Inflammatory macrophage treated with lipopolysaccharide for 4 hours (primary cell): ENCODE data around the gene BTBD10.
A peak's percentile ranks its signal among the peaks of the same experiment; 100 is the strongest.

ENCODE experiments used
- DNase-seq: peaks from one replicate; pipeline ENCODE4 v3.0.0-alpha.2; 2020

Gene BTBD10

DNA sequence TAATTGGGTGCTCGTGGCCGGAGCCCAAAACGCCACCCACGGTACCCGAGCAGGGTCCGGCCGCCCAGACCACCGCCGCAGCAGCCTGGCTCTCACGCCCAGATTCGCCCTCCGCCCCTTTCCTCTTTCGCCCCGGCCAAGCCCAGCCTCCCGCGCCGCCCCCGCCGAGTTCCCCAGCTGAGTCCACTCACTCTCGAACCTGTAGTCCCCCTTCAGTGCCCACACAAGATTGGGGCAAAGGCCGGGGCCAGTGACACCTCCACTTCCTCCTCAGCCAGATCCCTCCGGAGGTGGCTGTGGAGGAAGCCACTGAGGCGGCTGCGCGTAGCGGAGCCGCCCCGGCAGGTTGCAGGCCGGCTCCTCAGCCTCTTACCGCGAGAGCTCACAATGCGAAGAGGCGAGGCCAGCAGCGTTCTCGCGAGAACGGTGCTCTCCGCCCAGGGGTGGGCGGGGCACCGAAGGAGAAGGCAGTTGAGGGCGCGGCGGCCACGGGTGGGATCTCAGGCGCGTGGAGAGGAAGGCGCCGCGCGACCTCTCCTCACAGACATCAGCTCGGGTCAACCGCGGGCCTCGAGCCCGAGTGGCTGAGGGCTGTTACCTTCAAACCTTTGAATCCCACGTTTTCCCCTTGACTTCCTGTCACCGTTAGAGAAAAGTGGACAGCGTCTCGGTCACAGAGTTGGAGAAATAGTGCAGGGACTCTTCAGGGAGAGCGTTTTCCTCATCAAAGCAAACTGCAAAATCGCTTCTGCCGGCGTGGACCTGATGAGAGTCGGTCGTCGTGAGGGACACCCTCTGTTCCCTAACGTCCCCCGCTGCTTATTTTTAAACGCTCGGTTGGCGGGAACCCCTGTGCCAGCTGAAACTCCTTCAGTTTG is at the start of gene BTBD10:
Gene BTBD10, minus strand, starts transcription at position 322 of the 878 bp plus-strand sequence. CDS start 18,098 bp downstream, outside the sequence.
- DNase-seq: peak; percentile 98

DNA sequence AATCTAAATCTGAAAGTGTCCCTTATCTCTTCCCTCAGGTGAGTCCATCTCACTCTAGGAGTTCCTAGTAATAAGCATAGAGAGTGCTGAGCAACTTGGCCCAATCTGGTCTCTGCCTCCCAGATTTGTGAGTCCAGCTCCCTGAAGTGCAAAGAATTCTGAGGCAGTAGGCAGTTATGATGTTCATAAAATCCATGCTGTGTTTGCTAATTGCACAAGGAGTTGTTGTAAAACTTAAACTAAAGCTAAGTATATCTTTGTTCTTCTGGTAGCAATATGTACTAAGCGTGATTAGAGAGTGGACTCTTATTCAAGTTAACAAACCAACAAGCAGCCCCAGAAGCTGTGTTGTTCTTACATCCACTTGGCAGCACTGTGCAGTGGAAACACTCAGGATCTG is 40.4 kb upstream of the BTBD10 start:
- no peak for DNase-seq

DNA sequence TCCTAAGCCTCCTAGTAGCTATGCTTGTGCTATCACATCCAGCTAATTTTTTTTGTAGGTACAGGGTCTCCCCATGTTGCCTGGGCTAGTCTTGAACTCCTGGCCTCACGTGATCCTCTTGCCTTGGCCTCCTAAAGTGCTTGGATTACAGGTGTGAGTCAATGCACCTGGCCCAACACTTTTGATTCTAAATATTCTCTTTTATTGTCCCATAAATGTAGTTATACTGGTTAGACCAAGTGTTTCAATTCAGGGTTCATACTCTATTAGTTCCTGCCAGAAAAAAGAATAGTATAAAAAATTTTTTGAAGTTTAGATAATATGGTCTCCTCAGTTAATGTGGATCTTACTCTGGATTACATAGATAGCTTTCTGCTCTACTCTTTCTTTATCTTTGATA is 39.5 kb upstream of the BTBD10 start:
- no peak for DNase-seq

DNA sequence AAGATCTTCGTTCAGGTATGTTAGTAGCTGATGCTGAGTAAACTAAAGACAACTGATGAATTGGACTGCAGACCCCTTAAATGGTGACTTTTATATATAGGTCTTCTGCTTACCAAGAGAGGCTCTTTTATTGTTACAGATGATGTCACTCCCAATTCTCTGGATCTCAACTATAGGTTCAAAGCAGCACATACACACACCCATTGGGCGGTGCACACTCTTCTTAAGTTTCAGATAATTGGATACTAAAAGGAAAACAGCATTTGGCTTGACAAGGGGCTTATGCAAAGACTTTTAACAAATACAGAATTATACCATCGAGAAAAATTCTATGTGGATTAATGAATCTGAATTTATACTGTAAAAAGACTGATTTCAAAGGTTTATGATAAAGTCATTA is 32.9 kb upstream of the BTBD10 start, which contains the start of gene PTH:
Gene PTH, minus strand, starts transcription at position 69 of the 400 bp plus-strand sequence. CDS start 3,142 bp downstream, outside the sequence.
- DNase-seq: no peak

DNA sequence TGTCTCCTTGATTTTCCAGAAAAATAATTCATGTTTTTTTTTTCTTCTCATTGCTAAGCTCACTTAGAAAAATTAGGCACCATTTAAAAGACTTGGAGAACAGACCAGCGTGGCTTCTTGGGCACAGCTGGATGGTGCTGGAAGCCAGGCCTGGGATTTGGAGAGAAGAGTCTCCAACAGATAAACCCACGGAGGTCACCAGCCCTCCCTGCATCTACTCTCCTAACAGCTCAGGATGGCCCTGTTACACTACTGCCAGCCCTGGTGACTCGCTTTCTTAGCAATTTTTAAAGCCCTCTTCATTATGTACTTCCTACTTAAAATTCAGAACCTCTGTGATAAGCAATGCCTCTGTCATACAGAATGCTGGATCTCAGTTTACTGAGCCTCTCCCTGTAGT is 31.0 kb upstream of the BTBD10 start:
- no peak for DNase-seq

DNA sequence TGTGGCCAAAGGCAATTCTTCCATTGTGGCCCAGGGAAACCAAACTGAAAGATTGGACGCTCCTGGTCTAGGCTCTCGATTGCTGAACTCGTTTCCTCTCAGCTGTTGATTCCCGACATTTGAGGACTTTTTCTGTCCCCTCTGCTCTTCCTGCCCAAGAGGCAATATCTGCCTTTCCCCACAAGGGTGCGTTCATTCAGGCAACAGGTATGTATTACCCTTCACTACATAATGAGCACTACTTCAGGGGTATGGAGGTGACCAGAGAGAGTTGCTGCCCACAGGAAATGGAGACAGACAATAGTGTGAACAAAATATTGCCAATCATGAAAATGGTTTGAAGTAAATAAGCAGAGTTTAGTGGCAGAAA is 24.6 kb upstream of the BTBD10 start:
- DNase-seq: no peak

DNA sequence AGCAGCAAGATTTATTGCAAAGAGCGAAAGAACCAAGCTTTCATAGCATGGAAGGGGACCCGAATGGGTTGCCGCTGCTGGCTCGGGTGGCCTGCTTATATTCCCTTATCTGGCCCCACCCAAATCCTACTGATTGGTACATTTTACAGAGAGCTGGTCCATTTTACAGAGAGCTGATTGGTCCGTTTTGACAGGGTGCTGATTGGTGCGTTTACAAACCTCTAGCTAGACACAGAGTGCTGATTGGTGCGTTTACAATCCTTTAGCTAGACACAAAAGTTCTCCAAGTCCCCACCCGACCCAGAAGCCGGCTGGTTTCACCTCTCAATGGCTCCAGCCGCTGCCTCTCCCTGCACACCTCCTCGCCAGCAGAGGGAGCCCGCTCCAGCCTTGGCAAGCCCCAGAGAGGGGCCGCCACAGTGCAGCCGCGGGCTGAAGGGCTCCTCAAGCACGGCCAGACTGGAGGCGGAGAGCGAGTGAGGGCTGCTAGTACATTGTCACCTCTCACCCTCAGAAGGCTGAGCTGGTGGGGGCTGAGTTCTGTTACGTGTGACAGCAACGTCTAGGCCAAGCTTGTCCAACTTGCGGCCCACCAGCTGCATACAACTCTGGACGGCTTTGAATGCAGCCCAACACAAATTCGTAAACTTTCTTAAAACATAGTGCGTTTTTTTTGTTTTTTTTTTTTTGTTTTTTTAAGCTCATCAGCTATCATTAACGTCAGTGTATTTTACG is 24.1 kb upstream of the BTBD10 start:
- DNase-seq: peak; percentile 50

DNA sequence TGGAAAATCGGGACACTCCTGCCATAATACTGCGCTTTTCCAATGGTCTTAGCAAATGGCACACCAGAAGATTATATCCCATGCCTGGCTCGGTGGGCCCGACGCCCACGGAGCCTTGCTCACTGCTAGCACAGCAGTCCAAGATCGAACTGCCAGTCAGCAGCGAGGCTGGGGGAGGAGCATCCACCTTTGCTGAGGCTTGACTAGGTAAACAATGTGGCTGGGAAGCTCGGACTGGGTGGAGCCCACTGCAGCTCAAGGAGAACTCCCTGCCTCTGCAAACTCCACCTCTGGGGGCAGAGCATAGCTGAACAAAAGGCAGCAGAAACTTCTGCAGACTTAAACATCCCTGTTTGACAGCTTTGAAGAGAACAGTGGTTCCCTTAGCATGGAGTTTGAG is 17.2 kb upstream of the BTBD10 start:
- DNase-seq: no peak

DNA sequence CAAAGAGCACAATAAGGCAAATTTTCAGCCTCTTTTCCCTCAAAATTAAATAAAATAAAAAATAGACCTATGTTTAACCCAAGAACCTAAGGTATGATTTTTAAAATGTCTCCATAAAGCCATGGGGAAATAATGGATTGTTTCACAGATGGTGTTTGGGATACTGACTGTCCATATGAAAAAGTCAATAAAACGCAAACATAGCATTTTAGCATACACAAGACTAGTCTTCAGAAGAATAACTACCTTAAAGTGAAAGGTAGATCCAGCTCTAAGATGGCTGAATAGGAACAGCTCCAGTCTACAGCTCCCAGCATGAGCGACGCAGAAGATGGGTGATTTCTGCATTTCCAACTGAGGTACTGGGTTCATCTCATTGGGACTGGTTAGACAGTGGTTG is 16.7 kb upstream of the BTBD10 start:
- DNase-seq: no peak

DNA sequence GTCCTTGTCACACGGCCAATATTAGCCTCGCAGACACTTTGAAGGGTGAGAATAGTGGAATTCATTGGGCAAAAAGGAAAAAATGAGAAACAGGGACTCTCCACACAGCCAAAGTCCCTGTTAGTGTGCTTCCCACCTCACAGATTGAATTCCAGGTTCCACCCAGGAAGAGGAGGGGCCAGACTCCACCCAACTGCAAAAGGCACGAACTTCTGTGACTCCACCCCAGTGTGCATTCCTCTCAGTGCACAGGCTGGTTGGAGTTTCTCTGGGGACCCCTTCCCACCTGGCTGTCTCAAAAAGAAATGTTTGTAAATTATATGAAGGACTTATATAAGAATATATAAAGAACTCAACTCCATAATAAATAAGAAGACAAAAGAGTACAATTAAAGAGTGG is 12.1 kb upstream of the BTBD10 start:
- DNase-seq: no peak

DNA sequence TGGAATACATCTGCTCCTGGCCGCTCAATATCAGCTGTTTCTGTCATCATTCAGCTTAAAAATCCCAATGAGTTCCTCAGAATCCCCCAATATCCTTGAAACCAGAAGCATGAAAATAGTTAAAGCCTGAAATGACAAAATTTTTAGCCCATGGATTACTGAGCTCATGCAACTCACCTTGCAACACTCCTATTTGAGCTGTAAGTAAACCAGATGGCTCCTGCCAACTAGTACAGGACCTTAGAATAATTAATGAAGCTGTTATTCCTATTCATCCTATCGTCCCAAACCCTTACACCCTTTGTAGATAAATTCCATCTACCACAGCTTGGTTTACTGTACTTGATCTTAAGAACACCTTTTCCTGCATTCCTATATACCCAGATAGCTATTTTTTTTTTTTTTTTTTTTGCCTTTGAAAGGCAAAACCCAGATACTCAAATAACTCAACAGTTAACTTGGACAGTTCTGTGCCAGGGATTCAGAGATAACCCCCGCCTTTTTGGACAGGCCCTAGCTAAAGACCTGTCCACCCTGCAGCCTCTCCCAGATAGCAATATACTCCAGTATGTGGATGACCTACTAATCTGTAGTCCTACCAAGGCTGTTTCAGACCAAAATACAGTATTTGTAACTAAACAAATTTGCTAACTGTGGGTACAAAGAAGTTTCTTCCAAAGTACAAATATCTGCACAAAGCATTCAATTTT is 10.1 kb upstream of the BTBD10 start:
- DNase-seq: no peak

DNA sequence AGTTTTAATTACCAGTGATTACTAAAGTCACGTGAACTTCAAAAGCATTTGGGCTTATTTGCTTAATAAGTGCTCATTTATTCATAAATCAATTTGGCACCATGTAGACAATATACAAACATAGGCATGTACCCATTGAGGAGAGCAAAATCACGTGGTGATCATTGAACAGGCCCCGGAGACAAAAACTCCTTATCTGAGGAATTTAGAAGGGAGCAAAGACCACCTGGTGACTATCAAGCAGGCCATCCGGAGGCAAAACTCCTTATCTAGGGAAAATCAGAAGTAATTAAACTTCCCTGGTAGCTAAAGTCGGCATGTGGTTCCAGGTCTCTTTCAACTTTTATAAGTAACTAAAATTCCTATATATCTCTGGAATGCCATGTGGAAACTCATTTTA is 5.7 kb upstream of the BTBD10 start:
- no peak for DNase-seq

DNA sequence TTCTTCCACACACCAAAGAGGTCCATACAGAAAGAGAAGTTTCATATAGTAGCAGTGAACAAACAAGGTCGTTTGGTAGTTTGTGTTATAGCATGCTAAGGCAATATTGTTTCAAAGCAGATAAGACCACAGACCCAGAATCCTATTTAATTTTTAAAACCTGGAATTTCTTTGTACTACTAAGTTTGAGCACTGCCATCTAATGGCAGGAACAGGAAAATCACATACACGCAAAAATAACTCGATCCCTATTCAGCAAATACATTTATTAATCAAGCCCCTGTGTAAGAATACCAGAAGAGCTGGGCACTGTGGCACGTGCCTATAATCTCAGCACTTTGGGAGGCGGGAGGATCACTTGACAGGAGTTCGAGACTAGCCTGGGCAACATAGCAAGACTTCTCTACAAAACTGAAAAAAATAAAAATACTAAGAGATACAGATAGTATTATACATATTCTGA is 2.9 kb upstream of the BTBD10 start:
- DNase-seq: peak; percentile 33

DNA sequence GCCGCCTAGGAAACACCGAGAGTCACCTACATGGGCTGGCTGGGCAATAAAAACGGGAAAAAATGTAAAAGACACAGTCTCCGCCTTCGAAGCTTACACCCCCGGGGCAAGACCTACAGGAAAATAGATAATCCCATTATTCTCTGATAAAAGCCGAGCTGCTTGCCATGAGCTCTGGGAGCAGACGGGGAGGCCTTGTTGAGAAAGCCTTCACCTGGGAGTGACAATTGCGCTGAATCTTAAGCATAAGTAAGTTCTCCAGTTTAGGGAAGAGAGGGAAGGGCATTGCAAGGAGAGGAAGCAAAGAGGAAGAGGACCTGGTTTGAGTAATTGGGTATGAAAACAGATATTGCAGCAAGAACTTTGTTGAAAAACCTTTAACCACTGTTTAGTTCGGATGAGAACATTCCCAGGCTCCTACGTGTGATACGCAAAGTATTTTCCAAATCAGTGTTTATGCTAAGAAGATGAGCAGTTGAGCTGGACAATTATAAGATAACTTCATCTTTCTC is 813 bp upstream of the BTBD10 start:
- DNase-seq: peak; percentile 48

DNA sequence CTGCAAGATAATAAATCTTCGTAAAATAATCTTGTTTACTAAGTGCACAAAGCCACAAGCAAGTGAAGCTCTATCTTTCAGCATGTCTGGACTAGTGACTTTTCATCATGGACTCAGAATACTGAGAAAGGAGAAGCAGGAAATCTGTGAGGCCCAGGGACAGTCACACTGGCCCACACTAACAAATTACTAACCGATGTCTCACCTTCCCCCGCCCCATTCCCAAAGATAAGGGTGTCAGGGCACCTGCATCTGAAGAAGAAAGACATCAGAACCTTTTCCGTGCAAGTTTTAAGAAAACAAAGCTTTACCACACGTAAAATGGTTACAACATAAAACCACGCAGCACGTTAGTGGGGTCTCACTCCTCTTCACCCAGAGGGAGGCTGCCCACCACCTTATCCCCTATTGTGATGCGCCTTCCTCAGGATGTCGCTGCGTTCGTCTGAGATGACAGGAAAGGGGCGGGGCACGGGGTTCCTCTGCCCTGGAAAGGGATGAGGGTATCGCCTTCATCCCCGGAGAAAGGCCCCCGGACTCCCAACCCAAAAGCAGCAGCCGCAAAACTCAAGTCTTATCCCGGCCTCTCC is 616 bp downstream of the BTBD10 start:
- DNase-seq: peak; percentile 49

DNA sequence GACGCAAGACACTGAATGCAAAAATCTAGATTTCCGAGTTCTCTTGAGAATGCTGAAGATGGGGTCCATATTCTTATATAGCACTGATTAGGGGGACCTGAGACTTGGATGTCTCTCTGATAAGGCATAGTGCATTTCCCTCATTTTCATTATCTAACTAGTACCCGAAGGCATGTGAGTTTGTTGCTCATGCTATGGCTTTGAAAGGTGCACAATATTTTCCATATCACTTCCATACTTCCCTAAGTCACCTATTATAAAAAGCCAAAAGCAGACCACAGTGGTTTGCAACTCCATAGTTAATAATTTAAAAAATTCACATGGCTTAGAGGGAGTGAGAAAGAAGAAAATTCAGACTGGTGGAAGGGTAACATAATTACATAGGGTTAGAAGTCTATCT is 1.7 kb downstream of the BTBD10 start:
- DNase-seq: no peak

DNA sequence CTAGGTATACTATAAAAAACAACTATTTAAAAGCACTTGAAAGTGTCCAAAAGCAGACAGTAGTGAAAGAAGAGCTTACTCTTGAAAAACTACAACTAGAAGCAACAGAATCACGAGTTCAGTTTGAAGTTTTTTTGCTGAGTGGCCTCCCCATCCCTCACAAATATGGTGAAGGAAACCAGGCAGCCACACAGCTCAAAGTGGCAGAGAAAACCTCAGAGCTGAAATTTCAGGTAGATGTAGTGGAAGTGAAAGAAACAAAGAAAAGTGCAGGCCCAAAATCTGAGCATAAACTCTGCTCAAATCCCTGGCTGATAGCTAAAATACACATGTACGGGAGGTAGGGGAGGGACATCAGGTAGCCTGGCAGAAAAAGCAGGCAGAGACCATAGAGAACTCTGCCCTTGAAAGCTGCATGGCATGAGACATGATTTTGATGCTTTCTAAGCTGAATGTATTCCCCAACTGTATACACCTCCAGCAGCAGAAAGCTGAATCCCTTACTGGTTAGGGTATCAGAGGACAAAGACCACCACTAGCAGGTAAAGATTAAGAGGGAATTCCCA is 12.1 kb downstream of the BTBD10 start:
- DNase-seq: no peak

DNA sequence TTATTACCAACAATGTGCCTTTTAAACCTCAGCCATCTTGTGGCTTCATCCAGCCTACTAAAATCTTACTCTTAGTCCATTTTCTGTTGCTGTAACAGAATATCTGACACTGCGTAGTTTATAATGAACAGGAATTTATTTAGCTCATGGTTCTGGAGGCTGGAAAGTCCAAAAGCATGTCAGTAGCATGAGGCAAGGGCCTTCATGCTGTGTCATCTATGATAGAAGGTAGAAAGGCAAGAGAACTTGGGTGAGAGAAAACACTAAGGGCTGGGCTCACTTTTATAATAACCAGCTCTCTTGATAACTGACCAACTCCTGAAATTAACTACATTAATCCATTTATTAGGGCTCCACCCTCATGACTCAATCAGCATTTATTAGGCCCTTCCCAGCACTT is 13.5 kb downstream of the BTBD10 start:
- DNase-seq: no peak

DNA sequence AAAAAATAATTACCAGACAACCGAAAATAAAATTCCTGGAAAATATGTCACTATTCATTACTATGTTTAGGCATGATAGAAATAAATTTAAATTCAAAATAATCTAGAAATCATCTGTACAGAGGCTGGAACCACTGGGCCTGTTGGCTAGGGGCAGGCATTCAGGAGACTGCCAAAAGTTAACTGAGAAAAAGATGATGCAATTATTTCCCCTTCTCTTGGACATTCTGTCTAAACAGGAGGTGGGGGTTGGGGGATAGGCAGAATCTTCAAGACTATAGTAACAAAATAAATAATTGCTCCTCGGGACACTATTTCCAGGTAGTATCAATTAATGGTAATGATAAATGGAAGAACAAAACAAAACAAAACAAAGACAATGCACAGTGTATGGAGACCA is 14.1 kb downstream of the BTBD10 start:
- peak; percentile 45 for DNase-seq

DNA sequence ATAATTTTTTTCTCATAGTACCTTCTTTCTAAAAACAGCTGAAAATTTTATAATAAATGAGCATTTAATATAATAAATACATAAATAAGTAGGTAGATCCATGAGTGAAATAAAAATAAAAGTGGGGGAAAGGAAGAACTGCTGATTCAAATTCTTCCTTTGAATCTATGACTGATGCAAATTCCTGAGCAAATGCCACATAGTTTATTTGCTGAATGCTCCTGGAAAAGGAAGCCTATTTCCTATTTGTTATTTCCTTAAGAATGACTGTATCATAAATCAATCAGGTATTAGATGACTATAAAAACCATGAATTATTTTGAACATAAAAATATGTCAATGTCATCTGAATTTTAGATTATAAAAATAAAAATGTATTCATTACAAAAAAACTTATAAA is 16.6 kb downstream of the BTBD10 start:
- DNase-seq: no peak

DNA sequence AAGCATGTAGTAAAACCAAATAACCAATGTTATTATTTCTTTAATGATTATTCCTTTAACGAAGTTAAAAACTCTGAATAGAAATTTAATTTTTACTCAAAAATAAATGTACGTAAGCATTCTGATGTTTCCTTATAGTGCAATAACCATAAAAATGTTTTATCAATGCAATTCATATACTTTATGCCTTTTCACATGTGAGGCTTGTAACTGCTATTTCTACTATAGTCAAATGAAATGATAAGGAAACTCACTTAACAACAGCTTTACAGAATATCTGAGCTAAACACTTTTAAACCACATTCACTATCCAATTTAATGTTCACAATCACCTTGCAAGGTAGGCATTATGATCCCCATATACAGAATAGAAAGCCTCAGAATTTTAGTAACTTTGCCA is 17.4 kb downstream of the BTBD10 start:
- DNase-seq: no peak

DNA sequence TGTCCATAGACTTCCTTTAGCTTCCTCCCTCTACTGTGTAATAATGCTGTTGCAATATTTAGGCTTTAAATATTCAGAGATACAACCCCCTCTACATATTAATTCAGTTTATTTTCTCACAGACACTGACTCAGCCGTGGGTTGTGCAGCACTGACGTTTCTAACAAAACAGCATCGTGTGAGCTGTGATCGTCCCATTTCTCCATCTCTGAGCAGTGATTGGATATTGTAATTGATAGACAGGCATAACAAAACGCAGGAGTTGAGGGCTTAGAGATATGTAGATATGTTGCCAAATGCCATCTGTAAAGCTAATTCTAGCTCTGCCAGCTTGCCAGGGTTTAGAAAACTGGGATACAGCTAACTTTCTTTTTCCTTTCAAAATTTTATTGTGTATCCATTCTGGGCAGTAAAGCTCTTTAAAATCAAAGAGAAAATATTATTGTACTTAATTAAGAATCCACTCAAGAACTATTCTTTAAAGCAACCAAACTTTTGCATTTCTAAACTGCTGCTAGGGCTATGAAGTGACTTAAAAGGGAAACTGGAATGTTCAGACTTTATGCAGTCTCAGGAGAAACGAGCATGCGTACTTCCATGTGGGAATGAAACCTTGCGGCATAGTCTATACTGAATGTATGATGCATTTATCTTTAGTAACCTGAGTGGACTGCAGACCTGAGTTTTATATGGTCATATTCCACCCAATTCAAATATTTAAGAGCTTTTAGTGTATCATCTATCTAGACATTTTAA is 22.7 kb downstream of the BTBD10 start:
- DNase-seq: peak; percentile 54
